Suprapubic skin (tissue), 4 donors: ENCODE measurements around the gene HOXA9. TPM values are rescaled to one million over a fixed set of nuclear protein-coding genes. Genes with fewer than 3 reads are reported as not detected.

Experiments
- DNase-seq, 2 donors: peaks; one replicate each; pipeline ENCODE4 v3.0.0-alpha.2; 2019; ENCODE audit warnings: low spot score in 2 of 2
- H3K27ac ChIP-seq: fragments of 200-600 bp; sonication (generic); one replicate; pipeline ENCODE4 v1.5.1; 2019
- H3K27me3 ChIP-seq: fragments of 200-600 bp; sonication (generic); one replicate; pipeline ENCODE4 v1.5.1; 2019
- H3K36me3 ChIP-seq: fragments of 200-600 bp; sonication (generic); one replicate; pipeline ENCODE4 v1.5.1; 2019
- H3K4me1 ChIP-seq: fragments of 200-600 bp; sonication (generic); one replicate; pipeline ENCODE4 v1.5.1; 2019
- H3K4me3 ChIP-seq: fragments of 200-600 bp; sonication (generic); one replicate; pipeline ENCODE4 v1.5.1; 2019; ENCODE audit warnings: mild to moderate bottlenecking
- H3K9me3 ChIP-seq: fragments of 200-600 bp; sonication (generic); one replicate; pipeline ENCODE4 v1.5.1; 2019
- EP300 ChIP-seq: sonication (generic); formaldehyde crosslinking; IDR thresholded peaks from one replicate; pipeline ENCODE4 v1.6.1; 2017; ENCODE audit warnings: antibody characterized with exemption
- POLR2A ChIP-seq, 2 donors: fragments of 450-650 bp; IDR thresholded peaks; one replicate each; pipeline ENCODE4 v1.6.1; 2017; ENCODE audit warnings: antibody characterized with exemption in 2 of 2, mild to moderate bottlenecking in 2 of 2, moderate library complexity in 2 of 2
- POLR2AphosphoS5 ChIP-seq, 3 donors: sonication (generic); formaldehyde crosslinking; IDR thresholded peaks; one replicate each; pipeline ENCODE4 v1.6.1; 2017; ENCODE audit warnings: antibody characterized with exemption in 3 of 3
- WGBS: methylation state at CpG from one replicate; pipeline ENCODE4 v1.1.5; 2018; 5-methylcytosine and 5-hydroxymethylcytosine counted together
- total RNA-seq, 4 donors: library from RNA; depleted of rRNA; stranded (reverse); fragments of >200 nt; gene quantifications; one replicate each; pipeline ENCODE4 v1.1.0, GENCODE V29; 2016
- TF ChIP-seq, protein P1 (sequence below), 2 donors: fragments of 200-600 bp in 1 of 2; fragments of 450-650 bp in 1 of 2; sonication (generic) in 1 of 2; IDR thresholded peaks; one replicate each; pipeline ENCODE4 v1.5.1; 2016 to 2019; ENCODE audit warnings: antibody characterized with exemption in 2 of 2, mild to moderate bottlenecking in 1 of 2, moderate library complexity in 1 of 2

The HOXA9 gene
- total RNA-seq, 4 donors from 2014 or later: 26.7 to 64.8 (median 48.7) TPM

DNA sequence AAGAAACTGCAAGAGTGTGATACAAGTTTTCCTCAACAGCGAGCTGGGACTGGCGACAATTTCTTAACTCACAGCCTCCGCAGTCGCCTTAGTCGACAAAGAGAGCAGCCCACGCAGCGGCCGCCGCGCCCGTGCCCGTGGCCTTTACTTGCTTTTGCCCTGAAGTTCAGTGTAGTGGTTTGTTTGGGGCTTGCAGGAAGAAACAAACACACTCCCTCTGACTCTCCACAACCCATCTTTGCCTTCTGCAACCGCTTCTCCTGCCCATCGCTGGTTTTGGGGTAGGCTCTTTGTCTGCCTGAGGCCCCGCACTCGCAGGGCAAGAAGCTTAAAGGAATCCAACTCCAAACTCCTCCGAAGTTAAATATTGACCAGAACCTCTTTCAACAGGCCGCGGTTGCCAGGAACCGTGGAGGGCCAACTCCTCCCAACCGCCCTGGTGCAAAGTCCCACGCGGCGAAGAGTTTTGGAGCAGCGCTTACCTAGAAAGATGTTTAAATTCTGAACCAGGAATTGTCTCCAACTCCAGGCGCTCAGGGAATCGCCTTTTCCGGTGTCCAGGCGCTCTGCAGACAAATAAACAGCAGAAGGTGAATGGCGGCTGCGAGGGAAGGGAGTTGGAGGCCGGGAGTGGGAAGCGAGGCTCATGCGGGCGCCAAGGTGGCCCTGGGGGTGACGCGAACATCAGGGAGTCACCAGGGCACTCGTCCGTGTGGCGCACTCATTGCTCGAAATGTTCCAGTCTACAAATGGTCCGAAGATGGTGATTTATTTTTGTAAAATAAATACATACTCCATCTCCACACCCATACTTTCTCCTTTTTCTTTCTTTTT is 43.0 kb downstream of the HOXA9 start:
- Histone ChIP-seq H3K36me3 (no peaks in the 10 kb centered on the region), H3K9me3 (no peaks in the 10 kb centered on the region), H3K27ac (no peak overlapping the region), H3K4me1 (no peaks in the 10 kb centered on the region), H3K4me3 (no peak overlapping the region), H3K27me3 (no peaks in the 10 kb centered on the region)
- no peak for DNase-seq
- no peak for TF ChIP-seq POLR2AphosphoS5 (IDR thresholded peaks at IDR 0.05)
- TF ChIP-seq, protein P1, sequence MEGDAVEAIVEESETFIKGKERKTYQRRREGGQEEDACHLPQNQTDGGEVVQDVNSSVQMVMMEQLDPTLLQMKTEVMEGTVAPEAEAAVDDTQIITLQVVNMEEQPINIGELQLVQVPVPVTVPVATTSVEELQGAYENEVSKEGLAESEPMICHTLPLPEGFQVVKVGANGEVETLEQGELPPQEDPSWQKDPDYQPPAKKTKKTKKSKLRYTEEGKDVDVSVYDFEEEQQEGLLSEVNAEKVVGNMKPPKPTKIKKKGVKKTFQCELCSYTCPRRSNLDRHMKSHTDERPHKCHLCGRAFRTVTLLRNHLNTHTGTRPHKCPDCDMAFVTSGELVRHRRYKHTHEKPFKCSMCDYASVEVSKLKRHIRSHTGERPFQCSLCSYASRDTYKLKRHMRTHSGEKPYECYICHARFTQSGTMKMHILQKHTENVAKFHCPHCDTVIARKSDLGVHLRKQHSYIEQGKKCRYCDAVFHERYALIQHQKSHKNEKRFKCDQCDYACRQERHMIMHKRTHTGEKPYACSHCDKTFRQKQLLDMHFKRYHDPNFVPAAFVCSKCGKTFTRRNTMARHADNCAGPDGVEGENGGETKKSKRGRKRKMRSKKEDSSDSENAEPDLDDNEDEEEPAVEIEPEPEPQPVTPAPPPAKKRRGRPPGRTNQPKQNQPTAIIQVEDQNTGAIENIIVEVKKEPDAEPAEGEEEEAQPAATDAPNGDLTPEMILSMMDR (IDR thresholded peaks at IDR 0.05): no peak
- no peak for TF ChIP-seq EP300
- TF ChIP-seq POLR2A (IDR thresholded peaks at IDR 0.05): no peak
- 85% methylated on average over 42 of the region's 42 CpGs for WGBS

DNA sequence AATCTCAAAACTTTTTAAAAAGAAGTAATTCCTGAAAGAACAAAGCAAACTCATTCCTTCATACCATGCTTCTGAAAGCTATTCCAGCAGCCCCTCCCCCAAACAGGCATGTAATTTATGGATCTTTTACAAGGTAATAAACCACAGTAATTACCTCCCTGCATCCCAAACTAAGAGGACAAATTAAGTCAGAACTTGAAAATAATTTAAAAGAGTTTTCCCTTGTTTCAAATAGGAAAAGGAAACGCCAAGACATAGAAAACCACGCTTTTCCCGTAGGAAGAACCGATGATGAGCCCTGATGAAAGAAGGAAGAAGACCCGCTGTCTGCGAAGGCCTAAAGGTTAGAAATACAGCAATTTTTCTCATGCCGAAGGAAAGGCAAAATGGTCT is 43.7 kb downstream of the HOXA9 start:
- TF ChIP-seq POLR2AphosphoS5 (IDR thresholded peaks at IDR 0.05) (no peak), EP300 (no peak), POLR2A (IDR thresholded peaks at IDR 0.05) (no peak)
- TF ChIP-seq, protein P1 (IDR thresholded peaks at IDR 0.05): no peak
- no peaks in the 10 kb centered on the region for H3K27me3 ChIP-seq
- WGBS: 85% methylated on average over 7 of the region's 7 CpGs
- H3K36me3 ChIP-seq: no peaks in the 10 kb centered on the region
- H3K9me3 ChIP-seq: no peaks in the 10 kb centered on the region
- H3K4me3 ChIP-seq: no peak overlapping the region
- H3K4me1 ChIP-seq: no peaks in the 10 kb centered on the region
- no peak overlapping the region for H3K27ac ChIP-seq
- no peak for DNase-seq

DNA sequence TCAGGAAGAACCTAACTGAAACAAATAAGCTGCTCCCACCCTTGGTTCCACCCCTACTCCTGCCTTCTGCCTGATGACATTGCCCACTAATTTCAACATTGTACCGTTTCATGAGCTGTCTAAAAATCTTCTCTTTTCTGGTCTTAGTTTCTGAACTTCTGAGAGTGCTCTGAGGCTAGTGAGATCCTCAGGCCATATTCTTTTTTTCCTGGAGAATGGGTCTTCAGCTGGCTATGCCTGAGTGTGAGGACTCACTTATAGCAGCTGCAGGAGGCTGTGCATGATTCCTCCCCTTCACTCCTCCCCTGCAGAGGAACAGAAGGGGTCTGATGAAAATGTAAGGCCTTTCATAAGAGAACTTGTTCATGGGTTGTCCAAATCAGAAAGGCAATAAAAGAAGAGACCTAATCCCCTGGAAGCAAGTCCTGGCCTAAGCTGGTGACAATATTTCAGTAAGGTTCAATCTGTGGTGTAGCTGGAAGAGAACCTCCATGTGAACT is 45.9 kb downstream of the HOXA9 start:
- Histone ChIP-seq H3K36me3 (no peaks in the 10 kb centered on the region), H3K27ac (no peak overlapping the region), H3K27me3 (no peaks in the 10 kb centered on the region), H3K4me1 (peaks cover 7% of the 10 kb centered on the region), H3K4me3 (no peak overlapping the region), H3K9me3 (no peaks in the 10 kb centered on the region)
- 87% methylated on average over 1 of the region's 1 CpG for WGBS
- DNase-seq: no peak
- TF ChIP-seq EP300 (no peak), POLR2A (IDR thresholded peaks at IDR 0.05) (no peak), POLR2AphosphoS5 (IDR thresholded peaks at IDR 0.05) (no peak)
- TF ChIP-seq, protein P1 (IDR thresholded peaks at IDR 0.05): no peak

DNA sequence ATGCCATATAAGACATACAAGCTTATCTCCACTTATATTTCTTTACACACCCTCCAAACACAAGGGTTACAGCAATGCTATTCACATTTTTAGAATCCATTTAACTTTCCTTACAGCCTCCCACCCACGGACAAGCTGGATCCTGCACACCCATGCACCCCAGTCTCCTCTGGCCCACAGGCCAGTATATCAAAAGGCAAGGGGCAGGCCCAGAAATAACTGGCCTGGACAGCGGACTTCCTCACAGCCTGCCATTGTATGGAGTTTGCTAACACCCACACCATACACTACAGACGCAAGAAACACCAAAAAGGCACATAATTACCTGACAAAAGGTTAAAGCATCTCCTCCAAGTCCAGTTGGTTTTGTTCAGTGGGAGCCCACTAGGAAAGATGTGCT is 46.8 kb downstream of the HOXA9 start:
- no peak for TF ChIP-seq POLR2AphosphoS5 (IDR thresholded peaks at IDR 0.05)
- no peak for TF ChIP-seq EP300
- TF ChIP-seq POLR2A (IDR thresholded peaks at IDR 0.05): no peak
- TF ChIP-seq, protein P1 (IDR thresholded peaks at IDR 0.05): no peak
- 80% methylated on average over 3 of the region's 3 CpGs for WGBS
- DNase-seq: no peak
- no peak overlapping the region for H3K4me3 ChIP-seq
- no peaks in the 10 kb centered on the region for H3K36me3 ChIP-seq
- H3K4me1 ChIP-seq: peaks cover 16% of the 10 kb centered on the region
- H3K27me3 ChIP-seq: no peaks in the 10 kb centered on the region
- H3K27ac ChIP-seq: no peak overlapping the region
- H3K9me3 ChIP-seq: no peaks in the 10 kb centered on the region

DNA sequence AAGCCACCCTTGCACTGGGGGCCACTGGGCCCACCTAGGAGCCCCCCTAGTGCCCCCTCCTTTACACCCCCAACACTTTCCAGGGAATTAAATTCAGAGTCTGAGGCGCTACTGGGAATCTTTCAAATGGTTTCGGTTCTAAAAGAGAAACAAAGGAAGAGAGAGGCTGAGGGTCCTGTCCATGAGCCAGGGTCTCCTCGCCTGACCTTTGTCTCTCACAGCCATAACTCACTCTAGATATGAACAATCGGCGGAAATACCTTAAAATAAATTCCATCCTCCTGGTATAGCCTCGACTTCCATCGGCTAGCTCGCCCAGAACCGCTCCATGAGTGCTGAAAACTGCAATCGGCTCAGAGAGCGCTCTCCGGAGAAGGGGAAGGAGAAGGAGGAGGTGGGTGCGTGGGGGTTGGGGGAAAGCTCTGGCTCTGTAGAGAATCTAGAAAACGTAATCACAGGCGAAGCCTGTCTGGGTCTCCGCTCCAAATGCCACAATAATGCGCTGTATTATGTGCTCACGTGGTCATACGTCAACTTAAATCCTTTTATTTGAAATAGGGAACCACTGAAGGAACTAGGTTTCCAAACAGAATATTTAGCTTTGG is 47.3 kb downstream of the HOXA9 start:
- no peak for DNase-seq
- TF ChIP-seq POLR2A (IDR thresholded peaks at IDR 0.05) (no peak), EP300 (no peak), POLR2AphosphoS5 (IDR thresholded peaks at IDR 0.05) (no peak)
- TF ChIP-seq, protein P1 (IDR thresholded peaks at IDR 0.05): no peak
- Histone ChIP-seq H3K9me3 (no peaks in the 10 kb centered on the region), H3K4me1 (peaks cover 22% of the 10 kb centered on the region), H3K27me3 (no peaks in the 10 kb centered on the region), H3K27ac (no peak overlapping the region), H3K36me3 (no peaks in the 10 kb centered on the region), H3K4me3 (peak overlapping the region; percentile 3)
- WGBS: 90% methylated on average over 19 of the region's 19 CpGs
